Suprapubic skin (tissue), 4 donors: ENCODE measurements around the gene TATDN3.
"Not testable (repeated sequence)": the region's sequence is repeated elsewhere in the genome, so short reads cannot be mapped to it uniquely, and the experiment has no call there.

Experiments used
- CTCF ChIP-seq, 2 donors: fragments of 200-600 bp in 1 of 2; fragments of 450-650 bp in 1 of 2; sonication (generic) in 1 of 2; IDR thresholded peaks; one replicate each; pipeline ENCODE4 v1.5.1; 2016 to 2019; ENCODE audit warnings: antibody characterized with exemption in 2 of 2, mild to moderate bottlenecking in 1 of 2, moderate library complexity in 1 of 2
- EP300 ChIP-seq: sonication (generic); formaldehyde crosslinking; IDR thresholded peaks from one replicate; pipeline ENCODE4 v1.6.1; 2017; ENCODE audit warnings: antibody characterized with exemption
- POLR2A ChIP-seq, 2 donors: fragments of 450-650 bp; IDR thresholded peaks; one replicate each; pipeline ENCODE4 v1.6.1; 2017; ENCODE audit warnings: antibody characterized with exemption in 2 of 2, mild to moderate bottlenecking in 2 of 2, moderate library complexity in 2 of 2
- POLR2AphosphoS5 ChIP-seq, 3 donors: sonication (generic); formaldehyde crosslinking; IDR thresholded peaks; one replicate each; pipeline ENCODE4 v1.6.1; 2017; ENCODE audit warnings: antibody characterized with exemption in 3 of 3

- not testable (repeated sequence) for TF ChIP-seq CTCF (IDR thresholded peaks at IDR 0.05); POLR2A (IDR thresholded peaks at IDR 0.05); POLR2AphosphoS5 (IDR thresholded peaks at IDR 0.05); EP300
Measured at GRCh38 chr1:212764718-212765281, 26.9 kb upstream of the TATDN3 start.
